ENCODE data around the gene HOXA2. TPM values are rescaled to one million over a fixed set of nuclear protein-coding genes. Genes with fewer than 3 reads are reported as not detected.

The HOXA2 gene
- total and polyA plus RNA-seq, 4 donors: 0.05 to 0.13 (median 0.08) TPM

DNA sequence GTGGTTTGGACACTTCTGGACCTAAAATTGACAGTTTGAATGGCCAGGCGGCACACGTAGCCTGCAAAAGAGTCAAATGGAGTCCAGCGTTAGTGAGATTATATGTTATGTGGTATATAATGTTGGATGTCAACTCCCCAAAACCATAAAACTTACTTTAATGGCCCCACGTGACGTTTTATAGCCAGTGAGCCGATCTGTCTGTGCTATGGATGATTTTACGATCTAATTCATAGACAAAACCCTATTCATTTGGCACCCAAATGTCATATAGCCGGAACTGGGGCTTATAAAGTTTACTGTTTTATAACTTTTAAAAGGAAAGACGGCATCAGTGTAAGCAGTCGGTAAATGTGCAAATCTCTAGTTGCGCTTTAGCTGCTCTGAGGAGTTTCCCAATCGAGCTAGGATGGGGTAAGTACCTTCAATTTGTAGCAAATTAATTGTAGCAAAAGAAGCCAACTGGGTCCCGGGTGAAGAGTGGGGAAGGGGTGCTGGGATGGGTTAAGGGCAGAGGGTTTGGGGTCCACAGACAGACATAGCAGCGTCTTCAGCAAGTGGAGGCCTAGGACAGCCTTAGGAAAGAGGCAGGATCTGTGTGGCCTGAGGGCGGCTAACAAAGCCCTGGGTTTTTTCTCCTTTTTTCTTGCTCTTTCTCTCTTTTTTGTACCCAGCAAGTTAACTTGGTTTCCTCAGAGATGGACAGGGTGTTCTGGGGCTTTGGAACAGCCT lies 37.8 kb upstream of the HOXA2 start:
- Histone ChIP-seq H3K36me3 (ENCODE audit: control insufficient read depth in 4 of 4, insufficient read depth in 3 of 4, low read depth in 1 of 4, low read length in 3 of 4) (no peaks in the 10 kb centered on the region), H3K4me1 (ENCODE audit: control insufficient read depth in 4 of 4, insufficient read depth in 4 of 4, low read length in 3 of 4) (peaks cover 0 to 14% (median 8%) of the 10 kb centered on the region in 4 donors), H3K9me3 (ENCODE audit: control insufficient read depth in 4 of 4, low read length in 3 of 4) (peaks cover 0 to 9% (median 0%) of the 10 kb centered on the region in 4 donors), H3K9ac (ENCODE audit: low read depth in 1 of 2, low read length in 2 of 2) (no peak overlapping the region), H3K27ac (ENCODE audit: low read depth in 1 of 2, low read length in 2 of 2) (no peak overlapping the region), H3K4me3 (ENCODE audit: low read depth in 1 of 3, low read length in 3 of 3) (no peak overlapping the region), H3K27me3 (ENCODE audit: control insufficient read depth in 4 of 4, insufficient read depth in 4 of 4, low read length in 3 of 4) (peaks cover 6 to 25% (median 14%) of the 10 kb centered on the region in 4 donors)
- TF ChIP-seq ATF3 (IDR thresholded peaks at IDR 0.05) (no peak), TAF1 (conservative IDR thresholded peaks at IDR 0.05) (no peak), RXRA (IDR thresholded peaks at IDR 0.05) (no peak), RAD21 (IDR thresholded peaks at IDR 0.05) (no peak)
- TF ChIP-seq, protein P1, sequence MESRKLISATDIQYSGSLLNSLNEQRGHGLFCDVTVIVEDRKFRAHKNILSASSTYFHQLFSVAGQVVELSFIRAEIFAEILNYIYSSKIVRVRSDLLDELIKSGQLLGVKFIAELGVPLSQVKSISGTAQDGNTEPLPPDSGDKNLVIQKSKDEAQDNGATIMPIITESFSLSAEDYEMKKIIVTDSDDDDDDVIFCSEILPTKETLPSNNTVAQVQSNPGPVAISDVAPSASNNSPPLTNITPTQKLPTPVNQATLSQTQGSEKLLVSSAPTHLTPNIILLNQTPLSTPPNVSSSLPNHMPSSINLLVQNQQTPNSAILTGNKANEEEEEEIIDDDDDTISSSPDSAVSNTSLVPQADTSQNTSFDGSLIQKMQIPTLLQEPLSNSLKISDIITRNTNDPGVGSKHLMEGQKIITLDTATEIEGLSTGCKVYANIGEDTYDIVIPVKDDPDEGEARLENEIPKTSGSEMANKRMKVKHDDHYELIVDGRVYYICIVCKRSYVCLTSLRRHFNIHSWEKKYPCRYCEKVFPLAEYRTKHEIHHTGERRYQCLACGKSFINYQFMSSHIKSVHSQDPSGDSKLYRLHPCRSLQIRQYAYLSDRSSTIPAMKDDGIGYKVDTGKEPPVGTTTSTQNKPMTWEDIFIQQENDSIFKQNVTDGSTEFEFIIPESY (IDR thresholded peaks at IDR 0.05): no peak
- WGBS: 40% methylated on average over 15 of the region's 15 CpGs
- DNase-seq (ENCODE audit: low spot score): no peak

- Histone ChIP-seq H3K4me1 (ENCODE audit: control insufficient read depth in 4 of 4, insufficient read depth in 4 of 4, low read length in 3 of 4) (peaks cover 0 to 14% (median 6%) of the 10 kb centered on the region in 4 donors), H3K4me3 (ENCODE audit: low read depth in 1 of 3, low read length in 3 of 3) (no peak overlapping the region), H3K9ac (ENCODE audit: low read depth in 1 of 2, low read length in 2 of 2) (no peak overlapping the region), H3K36me3 (ENCODE audit: control insufficient read depth in 4 of 4, insufficient read depth in 3 of 4, low read depth in 1 of 4, low read length in 3 of 4) (no peaks in the 10 kb centered on the region), H3K27me3 (ENCODE audit: control insufficient read depth in 4 of 4, insufficient read depth in 4 of 4, low read length in 3 of 4) (peaks cover 6 to 22% (median 14%) of the 10 kb centered on the region in 4 donors), H3K27ac (ENCODE audit: low read depth in 1 of 2, low read length in 2 of 2) (no peak overlapping the region), H3K9me3 (ENCODE audit: control insufficient read depth in 4 of 4, low read length in 3 of 4) (peaks cover 0 to 9% (median 0%) of the 10 kb centered on the region in 4 donors)
- TF ChIP-seq, protein P2, sequence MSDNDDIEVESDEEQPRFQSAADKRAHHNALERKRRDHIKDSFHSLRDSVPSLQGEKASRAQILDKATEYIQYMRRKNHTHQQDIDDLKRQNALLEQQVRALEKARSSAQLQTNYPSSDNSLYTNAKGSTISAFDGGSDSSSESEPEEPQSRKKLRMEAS (IDR thresholded peaks at IDR 0.05): no peak
- TF ChIP-seq FOXA2 (IDR thresholded peaks at IDR 0.05) (no peak), TAF1 (conservative IDR thresholded peaks at IDR 0.05) (no peak), RXRA (IDR thresholded peaks at IDR 0.05) (no peak), JUND (IDR thresholded peaks at IDR 0.05) (no peak), REST (IDR thresholded peaks at IDR 0.05) (no peak), GABPA (IDR thresholded peaks at IDR 0.05 in 1 of 2, conservative IDR thresholded peaks at IDR 0.05 in 1 of 2) (no peak), HNF4A (conservative IDR thresholded peaks at IDR 0.05) (no peak), NR2F2 (IDR thresholded peaks at IDR 0.05) (no peak), FOXA1 (IDR thresholded peaks at IDR 0.05) (no peak), YY1 (IDR thresholded peaks at IDR 0.05) (no peak), SP1 (IDR thresholded peaks at IDR 0.05) (no peak), HNF4G (IDR thresholded peaks at IDR 0.05) (no peak), EGR1 (IDR thresholded peaks at IDR 0.05; ENCODE audit: low read depth in 2 of 2) (no peak), ATF3 (IDR thresholded peaks at IDR 0.05) (no peak), RAD21 (IDR thresholded peaks at IDR 0.05) (no peak)
- TF ChIP-seq, protein P3, sequence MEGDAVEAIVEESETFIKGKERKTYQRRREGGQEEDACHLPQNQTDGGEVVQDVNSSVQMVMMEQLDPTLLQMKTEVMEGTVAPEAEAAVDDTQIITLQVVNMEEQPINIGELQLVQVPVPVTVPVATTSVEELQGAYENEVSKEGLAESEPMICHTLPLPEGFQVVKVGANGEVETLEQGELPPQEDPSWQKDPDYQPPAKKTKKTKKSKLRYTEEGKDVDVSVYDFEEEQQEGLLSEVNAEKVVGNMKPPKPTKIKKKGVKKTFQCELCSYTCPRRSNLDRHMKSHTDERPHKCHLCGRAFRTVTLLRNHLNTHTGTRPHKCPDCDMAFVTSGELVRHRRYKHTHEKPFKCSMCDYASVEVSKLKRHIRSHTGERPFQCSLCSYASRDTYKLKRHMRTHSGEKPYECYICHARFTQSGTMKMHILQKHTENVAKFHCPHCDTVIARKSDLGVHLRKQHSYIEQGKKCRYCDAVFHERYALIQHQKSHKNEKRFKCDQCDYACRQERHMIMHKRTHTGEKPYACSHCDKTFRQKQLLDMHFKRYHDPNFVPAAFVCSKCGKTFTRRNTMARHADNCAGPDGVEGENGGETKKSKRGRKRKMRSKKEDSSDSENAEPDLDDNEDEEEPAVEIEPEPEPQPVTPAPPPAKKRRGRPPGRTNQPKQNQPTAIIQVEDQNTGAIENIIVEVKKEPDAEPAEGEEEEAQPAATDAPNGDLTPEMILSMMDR (IDR thresholded peaks at IDR 0.05; ENCODE audit: low read depth, low read length, missing input control): no peak
- TF ChIP-seq, protein P1 (IDR thresholded peaks at IDR 0.05): no peak
- DNase-seq (ENCODE audit: low spot score): no peak
- 27% methylated on average over 53 of the region's 53 CpGs for WGBS
Measured at GRCh38 chr7:27139334-27140125, 37.0 kb upstream of the HOXA2 start.
